ENCODE results near the gene PSMA5. TPM values are rescaled to one million over a fixed set of nuclear protein-coding genes. Genes with fewer than 3 reads are reported as not detected.

The PSMA5 gene
- total RNA-seq, 1 experiment from 2014 or later, result 169 TPM

GRCh38 chr1:109396871-109397580 lies 29.2 kb downstream of the PSMA5 start:
- Histone ChIP-seq H4K20me1 (ENCODE audit: insufficient read depth) (no peaks in the 10 kb centered on the region), H3K27ac (ENCODE audit: low read depth, low read length) (no peak overlapping the region; the same call in 1 of the 2 replicates)
- no peak for ATAC-seq

More at GRCh38 chr1:109396871-109397580, 29.2 kb downstream of the PSMA5 start:
- no peak for TF ChIP-seq JUND (IDR thresholded peaks at IDR 0.05)
- TF ChIP-seq ZFX (IDR thresholded peaks at IDR 0.05), result no peak
- no peak for TF ChIP-seq REST (IDR thresholded peaks at IDR 0.05; ENCODE audit: low read depth)
- no peak for TF ChIP-seq SIN3A (IDR thresholded peaks at IDR 0.05; ENCODE audit: low read depth)
- no peak for TF ChIP-seq ATF3 (IDR thresholded peaks at IDR 0.05)
- no peak for TF ChIP-seq MAX (IDR thresholded peaks at IDR 0.05)
- TF ChIP-seq CEBPB (IDR thresholded peaks at IDR 0.05; ENCODE audit: low read depth), result no peak
- no peak for TF ChIP-seq CBX3 (IDR thresholded peaks at IDR 0.05; ENCODE audit: low read depth)
- TF ChIP-seq YY1 (IDR thresholded peaks at IDR 0.05; ENCODE audit: extremely low read depth, insufficient replicate concordance, low read depth, low read length), result no peak
- TF ChIP-seq ZNF274 (IDR thresholded peaks at IDR 0.05; ENCODE audit: low read depth, low read length), result no peak
- TF ChIP-seq EZH2 (IDR thresholded peaks at IDR 0.05), result no peak
- TF ChIP-seq SRF (IDR thresholded peaks at IDR 0.05; ENCODE audit: low read depth), result no peak
- no peak for TF ChIP-seq POLR2AphosphoS5 (IDR thresholded peaks at IDR 0.05; ENCODE audit: low read depth, low read length)
- TF ChIP-seq RAD21 (IDR thresholded peaks at IDR 0.05; ENCODE audit: low read depth), result no peak
- no peak for TF ChIP-seq EGR1 (IDR thresholded peaks at IDR 0.05; ENCODE audit: low read depth)
- TF ChIP-seq SP1 (IDR thresholded peaks at IDR 0.05; ENCODE audit: low read depth), result no peak
- no peak for TF ChIP-seq ELF1 (IDR thresholded peaks at IDR 0.05; ENCODE audit: borderline replicate concordance, low read depth)
- no peak for TF ChIP-seq TCF7L2 (IDR thresholded peaks at IDR 0.05; ENCODE audit: borderline replicate concordance, extremely low read depth, insufficient read depth, insufficient read length)
- TF ChIP-seq EZH2phosphoT487 (IDR thresholded peaks at IDR 0.05; ENCODE audit: borderline replicate concordance), result no peak
- TF ChIP-seq POLR2A (IDR thresholded peaks at IDR 0.05; ENCODE audit: borderline replicate concordance, extremely low read depth, insufficient read depth, insufficient read length), result no peak
- DNase-seq (ENCODE audit: low read depth, low spot score), result no peak
- CTCF ChIA-PET, result interaction anchor here (2.0 to 5.6 kb wide), 2 partner anchors 114 to 119 kb away, joined by 4 to 95 read pairs; partner anchors contain the start of gene PSRC1
- H3K9ac ChIP-seq (ENCODE audit: low read length), result peak overlapping the region; percentile 4; the same call in 1 of the 2 replicates
- POLR2A ChIA-PET, result interaction anchor here (0.7 kb wide), 1 partner anchor 140 kb away, joined by 3 read pairs; no protein-coding TSS in a partner anchor
- no peak overlapping the region for H2AFZ ChIP-seq (ENCODE audit: low read depth, low read length, poor library complexity, severe bottlenecking)
- no peaks in the 10 kb centered on the region for H3K9me2 ChIP-seq (ENCODE audit: insufficient read depth)
- RAD21 ChIA-PET (ENCODE audit: low non-redundant PET in 1 of 2, low total read pairs in 2 of 2, uncharacterized antibody in 2 of 2, unreplicated experiment in 2 of 2), result no interaction called here
- H3K4me3 ChIP-seq (replicated peaks in 1 of 2; ENCODE audit: low read depth in 1 of 2, low read length in 2 of 2), result peak overlapping the region; percentile 36 to 62
- intact Hi-C loops (cut with micrococcal nuclease), result loop anchor here (5.0 kb wide), 2 partner anchors 135 to 1615 kb away; no protein-coding TSS in a partner anchor
- H3K27me3 ChIP-seq (ENCODE audit: insufficient read depth, low read length), result no peaks in the 10 kb centered on the region; the same call in 1 of the 2 replicates
- BruUV-seq (replicated peaks), result TSS peak; percentile 44
- H3K36me3 ChIP-seq (ENCODE audit: control insufficient read depth in 1 of 2, insufficient read depth in 2 of 2, low read length in 2 of 2), result peaks cover 7 to 9% of the 10 kb centered on the region in 2 experiments; a peak in 3 of 4 replicates
- H3K4me1 ChIP-seq (ENCODE audit: control insufficient read depth in 1 of 2, insufficient read depth in 2 of 2, low read length in 2 of 2), result peaks cover 11 to 21% of the 10 kb centered on the region in 2 experiments
- H3K79me2 ChIP-seq (ENCODE audit: insufficient read depth, low read length), result no peaks in the 10 kb centered on the region
- H3K4me2 ChIP-seq (ENCODE audit: low read length), result peak overlapping the region; percentile 95
- no peaks in the 10 kb centered on the region for H3K9me3 ChIP-seq (ENCODE audit: control insufficient read depth in 1 of 2, insufficient read depth in 1 of 2, low read depth in 1 of 2, low read length in 2 of 2)

All from HCT116 (cell line).